ENCODE results near the gene JAM3.
A peak's percentile ranks its signal among the peaks of the same experiment; 100 is the strongest.

The JAM3 gene

DNA sequence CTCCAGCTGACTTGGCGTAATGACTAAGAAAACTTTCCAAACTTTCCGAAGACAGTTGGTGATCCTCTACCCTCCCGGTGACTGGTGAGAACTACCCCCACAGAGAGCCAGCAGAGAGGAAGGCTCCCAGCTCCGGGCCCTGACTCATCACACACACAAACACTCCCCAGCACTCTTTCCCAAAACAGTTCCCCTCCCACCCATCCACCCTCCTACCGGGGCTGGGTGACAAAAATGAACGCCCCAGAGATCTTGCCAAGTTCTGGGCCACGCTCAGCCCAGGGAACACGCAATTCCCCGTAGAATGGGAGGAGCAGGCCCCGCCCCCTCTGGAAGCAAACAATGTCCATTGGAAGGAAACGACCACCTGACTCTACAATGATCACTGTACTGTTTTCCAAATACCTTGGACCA is 21.3 kb upstream of the JAM3 start:
- TF ChIP-seq, protein P1, sequence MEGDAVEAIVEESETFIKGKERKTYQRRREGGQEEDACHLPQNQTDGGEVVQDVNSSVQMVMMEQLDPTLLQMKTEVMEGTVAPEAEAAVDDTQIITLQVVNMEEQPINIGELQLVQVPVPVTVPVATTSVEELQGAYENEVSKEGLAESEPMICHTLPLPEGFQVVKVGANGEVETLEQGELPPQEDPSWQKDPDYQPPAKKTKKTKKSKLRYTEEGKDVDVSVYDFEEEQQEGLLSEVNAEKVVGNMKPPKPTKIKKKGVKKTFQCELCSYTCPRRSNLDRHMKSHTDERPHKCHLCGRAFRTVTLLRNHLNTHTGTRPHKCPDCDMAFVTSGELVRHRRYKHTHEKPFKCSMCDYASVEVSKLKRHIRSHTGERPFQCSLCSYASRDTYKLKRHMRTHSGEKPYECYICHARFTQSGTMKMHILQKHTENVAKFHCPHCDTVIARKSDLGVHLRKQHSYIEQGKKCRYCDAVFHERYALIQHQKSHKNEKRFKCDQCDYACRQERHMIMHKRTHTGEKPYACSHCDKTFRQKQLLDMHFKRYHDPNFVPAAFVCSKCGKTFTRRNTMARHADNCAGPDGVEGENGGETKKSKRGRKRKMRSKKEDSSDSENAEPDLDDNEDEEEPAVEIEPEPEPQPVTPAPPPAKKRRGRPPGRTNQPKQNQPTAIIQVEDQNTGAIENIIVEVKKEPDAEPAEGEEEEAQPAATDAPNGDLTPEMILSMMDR (IDR thresholded peaks at IDR 0.05; ENCODE audit: control extremely low read depth, extremely low read depth, low read depth, missing control alignments), result no peak
- DNase-seq (ENCODE audit: extremely low spot score), result no peak
- CTCF ChIA-PET, result no interaction called here
- POLR2A ChIA-PET, result no interaction called here

DNA sequence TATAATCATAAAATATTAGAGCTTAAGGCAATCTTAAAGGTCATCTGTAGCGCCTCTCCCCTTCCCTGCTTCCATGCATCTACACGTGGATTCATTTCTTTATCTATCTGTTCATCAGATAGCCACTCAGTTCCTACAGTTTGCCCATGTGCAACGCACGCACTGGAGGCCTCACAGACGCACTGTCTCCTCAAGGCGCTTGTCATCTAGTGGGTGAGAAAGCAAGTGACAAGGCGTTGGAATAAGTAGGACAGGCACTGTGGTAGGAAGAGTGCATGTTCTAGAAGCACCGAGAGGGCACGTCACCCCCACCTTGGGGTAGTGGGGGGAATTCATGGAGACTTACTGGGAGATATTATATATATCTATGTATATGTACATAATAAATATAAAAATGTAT is 20.8 kb upstream of the JAM3 start:
- CTCF ChIA-PET, result no interaction called here
- POLR2A ChIA-PET, result no interaction called here
- TF ChIP-seq, protein P1 (IDR thresholded peaks at IDR 0.05; ENCODE audit: control extremely low read depth, extremely low read depth, low read depth, missing control alignments), result no peak
- DNase-seq (ENCODE audit: extremely low spot score), result no peak

DNA sequence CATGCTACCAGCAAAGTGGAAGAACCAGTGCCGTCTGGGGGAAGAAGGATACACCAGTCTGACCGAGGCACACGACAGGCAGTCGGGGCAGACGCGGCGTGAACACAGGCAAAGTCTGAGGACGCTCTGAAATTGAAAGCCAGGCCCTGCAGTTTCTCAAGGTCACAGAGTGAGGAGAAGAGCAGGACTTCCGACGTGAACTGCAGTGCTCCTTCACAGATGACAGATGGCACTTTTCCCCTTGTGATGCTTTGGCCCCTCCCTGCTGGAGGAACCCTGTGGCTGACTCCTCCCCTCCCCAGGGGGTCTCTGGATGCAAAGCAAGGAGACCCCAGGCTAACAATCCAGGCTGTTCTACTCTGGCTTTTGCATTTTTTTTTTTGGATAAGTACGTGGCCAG is 19.6 kb upstream of the JAM3 start:
- ChIA-PET POLR2A (no interaction called here), CTCF (interaction anchor here (1.5 to 2.3 kb wide), 3 partner anchors 86 to 121 kb away, joined by 5 to 12 read pairs (median 6); no protein-coding TSS in a partner anchor)
- TF ChIP-seq, protein P1 (IDR thresholded peaks at IDR 0.05; ENCODE audit: control extremely low read depth, extremely low read depth, low read depth, missing control alignments), result no peak
- no peak for DNase-seq (ENCODE audit: extremely low spot score)

DNA sequence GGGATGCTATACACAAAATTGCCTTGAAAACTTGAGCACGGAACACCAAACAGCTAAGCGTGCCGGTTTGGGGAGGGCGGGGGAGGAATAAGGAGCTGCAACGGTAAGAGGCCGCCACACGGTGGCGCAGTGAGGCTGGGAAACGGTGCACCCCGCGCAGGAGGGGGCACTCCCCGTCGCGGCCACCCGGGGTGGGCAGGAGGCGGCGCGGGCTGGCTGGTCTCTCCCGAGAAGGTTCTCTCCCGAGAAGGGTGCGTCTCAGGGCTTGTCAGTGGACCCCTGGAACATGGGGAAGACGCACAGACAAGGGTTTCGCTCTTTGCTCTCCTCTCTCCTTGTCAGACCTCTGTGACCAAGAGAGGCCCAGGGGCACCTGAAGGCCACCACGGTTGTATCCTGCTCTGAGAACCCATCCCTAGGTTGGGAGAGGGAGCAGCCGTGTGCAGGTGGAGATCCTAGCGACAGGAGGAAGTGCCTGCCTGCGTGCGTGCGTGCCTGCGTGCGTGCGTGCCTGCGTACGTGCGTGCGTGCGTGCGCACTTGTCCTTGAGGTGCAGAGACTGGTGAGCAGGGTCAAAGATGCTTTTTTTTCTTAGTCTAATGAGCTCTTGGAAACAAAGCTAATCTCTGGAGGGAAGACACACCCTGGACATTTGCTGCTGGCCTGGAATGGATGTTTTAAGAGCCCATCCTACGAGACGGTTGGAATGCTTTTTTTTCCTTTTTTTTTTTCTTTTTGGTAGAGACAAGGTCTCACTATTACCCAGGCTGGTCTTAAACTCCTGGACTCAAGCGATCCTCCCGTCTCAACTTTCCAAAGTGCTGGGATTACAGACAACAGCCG is 18.1 kb upstream of the JAM3 start:
- DNase-seq (ENCODE audit: extremely low spot score), result peak; percentile 86
- TF ChIP-seq, protein P1 (IDR thresholded peaks at IDR 0.05; ENCODE audit: control extremely low read depth, extremely low read depth, low read depth, missing control alignments), result peak; percentile 88
- ChIA-PET POLR2A (no interaction called here), CTCF (interaction anchor here (0.6 to 2.6 kb wide), 21 partner anchors 8 to 131 kb away, joined by 3 to 26 read pairs (median 5); partner anchors contain the start of gene JAM3)

DNA sequence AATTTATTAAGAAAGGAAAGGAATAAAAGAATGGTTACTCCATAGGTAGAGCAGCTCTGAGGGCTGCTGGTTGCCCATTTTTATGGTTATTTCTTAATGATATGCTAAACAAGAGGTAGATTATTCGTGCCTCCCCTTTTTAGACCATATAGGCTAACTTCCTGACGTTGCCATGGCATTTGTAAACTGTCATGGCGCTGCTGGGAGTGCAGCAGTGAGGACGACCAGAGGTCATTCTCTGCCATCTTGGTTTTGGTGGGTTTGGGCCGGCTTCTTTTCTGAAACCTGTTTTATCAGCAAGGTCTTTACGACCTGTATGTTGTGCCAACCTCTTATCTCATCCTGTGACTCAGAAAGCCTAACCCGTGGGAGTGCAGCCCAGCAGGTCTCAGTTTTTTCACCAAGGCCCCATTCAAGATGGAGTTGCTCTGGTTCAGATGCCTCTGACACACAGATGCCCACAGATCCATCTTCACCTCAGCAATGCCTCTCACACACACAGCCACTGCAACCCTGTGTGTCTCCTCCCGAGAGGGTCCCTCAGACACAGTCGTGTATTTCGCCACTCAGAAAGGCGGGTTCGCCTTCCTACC is 16.4 kb upstream of the JAM3 start:
- TF ChIP-seq, protein P1 (IDR thresholded peaks at IDR 0.05; ENCODE audit: control extremely low read depth, extremely low read depth, low read depth, missing control alignments), result no peak
- CTCF ChIA-PET, result interaction anchor here (2.5 to 2.6 kb wide), 2 partner anchors 10 to 26 kb away, joined by 14 to 22 read pairs; no protein-coding TSS in a partner anchor
- POLR2A ChIA-PET, result no interaction called here
- no peak for DNase-seq (ENCODE audit: extremely low spot score)

DNA sequence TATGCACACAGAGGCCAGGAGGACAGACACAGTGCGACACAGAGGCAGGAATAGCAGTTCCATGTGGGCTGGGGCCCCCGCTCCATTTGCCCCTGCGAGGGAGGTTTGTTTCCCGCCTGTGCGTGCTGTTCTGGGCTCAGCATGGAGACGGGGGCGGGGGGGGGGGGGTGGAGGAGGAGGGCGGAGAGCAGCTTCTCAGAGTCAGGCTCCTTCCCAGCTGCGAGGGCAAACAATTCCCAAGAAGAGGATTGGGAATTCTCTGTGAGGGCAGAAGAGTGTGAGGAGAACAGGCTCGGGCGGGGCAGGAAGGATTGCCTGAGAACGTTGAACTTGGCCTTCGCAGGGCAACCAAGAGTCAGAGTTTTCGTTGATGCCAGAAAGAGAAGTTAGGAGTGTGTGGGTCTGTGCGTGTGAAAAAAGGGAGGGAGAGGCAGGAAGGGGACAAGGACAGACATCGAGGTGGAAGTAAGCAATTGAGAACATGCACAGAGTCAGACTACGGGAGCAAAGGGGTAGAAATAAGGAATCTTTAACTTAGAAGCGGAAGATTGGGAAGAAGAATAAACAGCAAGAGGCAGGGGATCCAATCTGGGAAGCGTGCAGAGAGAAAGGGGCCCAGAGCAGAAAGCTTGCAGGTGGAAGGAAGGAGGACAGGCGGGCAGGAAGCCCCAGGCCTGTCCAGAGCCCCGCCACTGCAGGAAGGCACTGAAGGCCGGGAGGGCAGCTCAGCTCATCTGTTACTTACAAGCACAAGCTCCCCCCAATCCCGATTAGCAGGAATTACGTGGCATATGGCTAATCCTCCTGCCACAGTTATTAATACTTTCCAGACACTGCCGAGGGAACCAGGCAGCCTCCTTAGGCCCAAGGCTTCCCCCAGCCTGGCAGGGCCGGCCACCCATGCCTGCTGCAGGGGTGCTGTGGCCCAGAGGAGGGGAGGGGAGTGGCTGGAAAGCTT is 15.6 kb upstream of the JAM3 start:
- DNase-seq (ENCODE audit: extremely low spot score), result no peak
- POLR2A ChIA-PET, result no interaction called here
- TF ChIP-seq, protein P1 (IDR thresholded peaks at IDR 0.05; ENCODE audit: control extremely low read depth, extremely low read depth, low read depth, missing control alignments), result no peak
- CTCF ChIA-PET, result interaction anchor here (1.5 kb wide), 1 partner anchor 8 kb away, joined by 3 read pairs; no protein-coding TSS in a partner anchor
